ENCODE measurements around the gene HBS1L. TPM values are rescaled to one million over a fixed set of nuclear protein-coding genes. Genes with fewer than 3 reads are reported as not detected.

HBS1L gene
- total and polyA plus RNA-seq, 4 donors: 32.7 to 89.0 (median 52.2) TPM

DNA sequence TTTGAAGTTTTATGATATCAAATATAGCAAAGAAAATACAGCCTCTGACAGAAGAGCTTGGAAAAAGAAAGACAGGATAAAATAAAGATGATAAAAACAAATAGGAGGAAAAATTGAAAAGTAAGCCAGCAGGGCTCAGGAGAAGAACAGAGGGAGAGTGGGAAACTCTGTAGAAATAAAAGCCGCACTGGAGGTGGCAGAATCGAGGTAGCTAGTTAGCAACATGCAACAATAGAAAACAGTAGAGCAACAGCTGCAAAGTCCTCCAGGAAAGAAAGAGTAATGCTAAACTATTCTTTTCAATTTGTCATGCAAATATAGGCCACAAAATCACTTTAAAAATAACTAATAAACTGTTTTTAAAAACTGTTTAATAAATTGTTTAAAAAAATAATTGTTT is 28.8 kb downstream of the HBS1L start:
- no peak overlapping the region for H3K27ac ChIP-seq (ENCODE audit: low read depth in 1 of 2, low read length in 2 of 2)
- no peak overlapping the region for H3K9ac ChIP-seq (ENCODE audit: low read depth in 1 of 2, low read length in 2 of 2)
- no peaks in the 10 kb centered on the region for H3K9me3 ChIP-seq (ENCODE audit: control insufficient read depth in 4 of 4, low read length in 3 of 4)
- WGBS: 93% methylated on average over 2 of the region's 2 CpGs
- DNase-seq (ENCODE audit: low spot score): no peak
- no peak overlapping the region for H3K4me3 ChIP-seq (ENCODE audit: low read depth in 1 of 3, low read length in 3 of 3)
- peaks cover 0 to 2% (median 0%) of the 10 kb centered on the region in 4 donors for H3K4me1 ChIP-seq (ENCODE audit: control insufficient read depth in 4 of 4, insufficient read depth in 4 of 4, low read length in 3 of 4)
- H3K36me3 ChIP-seq (ENCODE audit: control insufficient read depth in 4 of 4, insufficient read depth in 3 of 4, low read depth in 1 of 4, low read length in 3 of 4): peaks cover 0 to 6% (median under 1%) of the 10 kb centered on the region in 4 donors
- TF ChIP-seq GABPA (IDR thresholded peaks at IDR 0.05 in 1 of 2, conservative IDR thresholded peaks at IDR 0.05 in 1 of 2) (no peak), JUND (IDR thresholded peaks at IDR 0.05) (no peak)
- no peaks in the 10 kb centered on the region for H3K27me3 ChIP-seq (ENCODE audit: control insufficient read depth in 4 of 4, insufficient read depth in 4 of 4, low read length in 3 of 4)

DNA sequence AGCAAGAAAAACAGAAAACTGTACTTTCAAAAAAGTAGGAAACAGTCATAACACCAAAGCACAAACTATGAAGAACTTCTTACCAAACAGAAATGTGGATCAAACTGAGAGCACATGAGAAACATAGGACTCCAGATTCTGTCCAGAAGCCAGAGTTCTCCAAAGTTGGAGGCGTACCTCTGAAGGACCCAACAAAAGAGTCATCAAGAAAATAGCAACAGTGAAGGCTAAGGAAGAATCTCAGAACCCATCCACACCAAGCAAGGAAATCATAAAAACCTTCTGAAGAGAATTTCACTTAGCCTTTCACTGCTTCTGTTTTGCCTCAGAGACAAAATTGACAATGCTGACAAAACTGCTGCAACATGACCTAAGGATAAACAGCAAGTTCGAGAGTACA is 29.4 kb downstream of the HBS1L start:
- peaks cover 0 to 2% (median 0%) of the 10 kb centered on the region in 4 donors for H3K4me1 ChIP-seq (ENCODE audit: control insufficient read depth in 4 of 4, insufficient read depth in 4 of 4, low read length in 3 of 4)
- no peak overlapping the region for H3K9ac ChIP-seq (ENCODE audit: low read depth in 1 of 2, low read length in 2 of 2)
- H3K27ac ChIP-seq (ENCODE audit: low read depth in 1 of 2, low read length in 2 of 2): no peak overlapping the region
- no peaks in the 10 kb centered on the region for H3K27me3 ChIP-seq (ENCODE audit: control insufficient read depth in 4 of 4, insufficient read depth in 4 of 4, low read length in 3 of 4)
- no peaks in the 10 kb centered on the region for H3K9me3 ChIP-seq (ENCODE audit: control insufficient read depth in 4 of 4, low read length in 3 of 4)
- no peak for TF ChIP-seq GABPA (IDR thresholded peaks at IDR 0.05 in 1 of 2, conservative IDR thresholded peaks at IDR 0.05 in 1 of 2)
- no peak for TF ChIP-seq TAF1 (conservative IDR thresholded peaks at IDR 0.05)
- H3K36me3 ChIP-seq (ENCODE audit: control insufficient read depth in 4 of 4, insufficient read depth in 3 of 4, low read depth in 1 of 4, low read length in 3 of 4): peaks cover 0 to 4% (median under 1%) of the 10 kb centered on the region in 4 donors
- no peak for DNase-seq (ENCODE audit: low spot score)
- no peak overlapping the region for H3K4me3 ChIP-seq (ENCODE audit: low read depth in 1 of 3, low read length in 3 of 3)
- 93% methylated on average over 2 of the region's 2 CpGs for WGBS

DNA sequence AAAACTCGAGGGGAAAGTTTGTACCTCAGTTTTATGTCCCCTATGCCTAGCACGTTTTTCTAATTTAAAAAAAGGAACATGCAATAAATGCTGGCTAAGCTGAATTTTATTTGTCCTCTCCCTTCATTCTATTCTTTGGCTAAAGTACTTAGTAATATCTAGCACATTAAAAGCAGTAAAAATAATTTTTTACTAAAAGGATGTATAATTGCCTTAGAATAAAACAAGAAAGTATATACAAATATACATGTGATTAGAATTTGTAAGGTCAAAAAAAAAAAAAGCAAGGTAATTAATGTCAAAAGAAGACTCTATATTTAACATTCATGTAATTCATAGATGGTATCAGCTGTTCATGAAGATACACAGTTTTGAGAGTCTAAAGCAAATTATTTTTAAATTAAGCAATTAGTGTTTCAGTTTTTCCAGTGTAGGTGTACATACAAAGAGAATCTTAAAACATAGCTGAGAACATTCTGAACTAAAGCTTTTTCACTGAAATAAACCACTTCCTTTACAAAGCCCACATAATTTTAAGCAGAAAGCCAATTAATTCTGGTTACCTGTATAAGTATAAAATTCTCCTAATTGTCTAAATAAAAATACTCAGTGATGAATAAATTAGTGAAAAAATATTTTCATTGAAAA is 32.4 kb downstream of the HBS1L start:
- DNase-seq (ENCODE audit: low spot score): no peak
- Histone ChIP-seq H3K27ac (ENCODE audit: low read depth in 1 of 2, low read length in 2 of 2) (no peak overlapping the region), H3K9ac (ENCODE audit: low read depth in 1 of 2, low read length in 2 of 2) (no peak overlapping the region), H3K4me3 (ENCODE audit: low read depth in 1 of 3, low read length in 3 of 3) (no peak overlapping the region), H3K27me3 (ENCODE audit: control insufficient read depth in 4 of 4, insufficient read depth in 4 of 4, low read length in 3 of 4) (no peaks in the 10 kb centered on the region), H3K4me1 (ENCODE audit: control insufficient read depth in 4 of 4, insufficient read depth in 4 of 4, low read length in 3 of 4) (peaks cover 0 to 2% (median 0%) of the 10 kb centered on the region in 4 donors), H3K36me3 (ENCODE audit: control insufficient read depth in 4 of 4, insufficient read depth in 3 of 4, low read depth in 1 of 4, low read length in 3 of 4) (peaks cover 0 to 1% (median 0%) of the 10 kb centered on the region in 4 donors), H3K9me3 (ENCODE audit: control insufficient read depth in 4 of 4, low read length in 3 of 4) (no peaks in the 10 kb centered on the region)
- 84% methylated on average over 2 of the region's 2 CpGs for WGBS
- no peak for TF ChIP-seq TAF1 (conservative IDR thresholded peaks at IDR 0.05)
- no peak for TF ChIP-seq FOXA1 (IDR thresholded peaks at IDR 0.05)
- TF ChIP-seq, protein P1, sequence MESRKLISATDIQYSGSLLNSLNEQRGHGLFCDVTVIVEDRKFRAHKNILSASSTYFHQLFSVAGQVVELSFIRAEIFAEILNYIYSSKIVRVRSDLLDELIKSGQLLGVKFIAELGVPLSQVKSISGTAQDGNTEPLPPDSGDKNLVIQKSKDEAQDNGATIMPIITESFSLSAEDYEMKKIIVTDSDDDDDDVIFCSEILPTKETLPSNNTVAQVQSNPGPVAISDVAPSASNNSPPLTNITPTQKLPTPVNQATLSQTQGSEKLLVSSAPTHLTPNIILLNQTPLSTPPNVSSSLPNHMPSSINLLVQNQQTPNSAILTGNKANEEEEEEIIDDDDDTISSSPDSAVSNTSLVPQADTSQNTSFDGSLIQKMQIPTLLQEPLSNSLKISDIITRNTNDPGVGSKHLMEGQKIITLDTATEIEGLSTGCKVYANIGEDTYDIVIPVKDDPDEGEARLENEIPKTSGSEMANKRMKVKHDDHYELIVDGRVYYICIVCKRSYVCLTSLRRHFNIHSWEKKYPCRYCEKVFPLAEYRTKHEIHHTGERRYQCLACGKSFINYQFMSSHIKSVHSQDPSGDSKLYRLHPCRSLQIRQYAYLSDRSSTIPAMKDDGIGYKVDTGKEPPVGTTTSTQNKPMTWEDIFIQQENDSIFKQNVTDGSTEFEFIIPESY (IDR thresholded peaks at IDR 0.05): no peak
- TF ChIP-seq FOXA2 (IDR thresholded peaks at IDR 0.05): no peak
- TF ChIP-seq SP1 (IDR thresholded peaks at IDR 0.05): no peak
- no peak for TF ChIP-seq YY1 (IDR thresholded peaks at IDR 0.05)
- no peak for TF ChIP-seq JUND (IDR thresholded peaks at IDR 0.05)
- TF ChIP-seq RXRA (IDR thresholded peaks at IDR 0.05): no peak
- TF ChIP-seq HNF4G (IDR thresholded peaks at IDR 0.05): no peak
- TF ChIP-seq HNF4A (conservative IDR thresholded peaks at IDR 0.05): no peak
- TF ChIP-seq, protein P2, sequence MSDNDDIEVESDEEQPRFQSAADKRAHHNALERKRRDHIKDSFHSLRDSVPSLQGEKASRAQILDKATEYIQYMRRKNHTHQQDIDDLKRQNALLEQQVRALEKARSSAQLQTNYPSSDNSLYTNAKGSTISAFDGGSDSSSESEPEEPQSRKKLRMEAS (IDR thresholded peaks at IDR 0.05): no peak
- TF ChIP-seq GABPA (IDR thresholded peaks at IDR 0.05 in 1 of 2, conservative IDR thresholded peaks at IDR 0.05 in 1 of 2): no peak
- TF ChIP-seq, protein P3, sequence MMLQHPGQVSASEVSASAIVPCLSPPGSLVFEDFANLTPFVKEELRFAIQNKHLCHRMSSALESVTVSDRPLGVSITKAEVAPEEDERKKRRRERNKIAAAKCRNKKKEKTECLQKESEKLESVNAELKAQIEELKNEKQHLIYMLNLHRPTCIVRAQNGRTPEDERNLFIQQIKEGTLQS (IDR thresholded peaks at IDR 0.05): no peak
- TF ChIP-seq NR2F2 (IDR thresholded peaks at IDR 0.05): no peak
- no peak for TF ChIP-seq RAD21 (IDR thresholded peaks at IDR 0.05)
- TF ChIP-seq, protein P4, sequence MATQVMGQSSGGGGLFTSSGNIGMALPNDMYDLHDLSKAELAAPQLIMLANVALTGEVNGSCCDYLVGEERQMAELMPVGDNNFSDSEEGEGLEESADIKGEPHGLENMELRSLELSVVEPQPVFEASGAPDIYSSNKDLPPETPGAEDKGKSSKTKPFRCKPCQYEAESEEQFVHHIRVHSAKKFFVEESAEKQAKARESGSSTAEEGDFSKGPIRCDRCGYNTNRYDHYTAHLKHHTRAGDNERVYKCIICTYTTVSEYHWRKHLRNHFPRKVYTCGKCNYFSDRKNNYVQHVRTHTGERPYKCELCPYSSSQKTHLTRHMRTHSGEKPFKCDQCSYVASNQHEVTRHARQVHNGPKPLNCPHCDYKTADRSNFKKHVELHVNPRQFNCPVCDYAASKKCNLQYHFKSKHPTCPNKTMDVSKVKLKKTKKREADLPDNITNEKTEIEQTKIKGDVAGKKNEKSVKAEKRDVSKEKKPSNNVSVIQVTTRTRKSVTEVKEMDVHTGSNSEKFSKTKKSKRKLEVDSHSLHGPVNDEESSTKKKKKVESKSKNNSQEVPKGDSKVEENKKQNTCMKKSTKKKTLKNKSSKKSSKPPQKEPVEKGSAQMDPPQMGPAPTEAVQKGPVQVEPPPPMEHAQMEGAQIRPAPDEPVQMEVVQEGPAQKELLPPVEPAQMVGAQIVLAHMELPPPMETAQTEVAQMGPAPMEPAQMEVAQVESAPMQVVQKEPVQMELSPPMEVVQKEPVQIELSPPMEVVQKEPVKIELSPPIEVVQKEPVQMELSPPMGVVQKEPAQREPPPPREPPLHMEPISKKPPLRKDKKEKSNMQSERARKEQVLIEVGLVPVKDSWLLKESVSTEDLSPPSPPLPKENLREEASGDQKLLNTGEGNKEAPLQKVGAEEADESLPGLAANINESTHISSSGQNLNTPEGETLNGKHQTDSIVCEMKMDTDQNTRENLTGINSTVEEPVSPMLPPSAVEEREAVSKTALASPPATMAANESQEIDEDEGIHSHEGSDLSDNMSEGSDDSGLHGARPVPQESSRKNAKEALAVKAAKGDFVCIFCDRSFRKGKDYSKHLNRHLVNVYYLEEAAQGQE (IDR thresholded peaks at IDR 0.05): no peak
- TF ChIP-seq, protein P5, sequence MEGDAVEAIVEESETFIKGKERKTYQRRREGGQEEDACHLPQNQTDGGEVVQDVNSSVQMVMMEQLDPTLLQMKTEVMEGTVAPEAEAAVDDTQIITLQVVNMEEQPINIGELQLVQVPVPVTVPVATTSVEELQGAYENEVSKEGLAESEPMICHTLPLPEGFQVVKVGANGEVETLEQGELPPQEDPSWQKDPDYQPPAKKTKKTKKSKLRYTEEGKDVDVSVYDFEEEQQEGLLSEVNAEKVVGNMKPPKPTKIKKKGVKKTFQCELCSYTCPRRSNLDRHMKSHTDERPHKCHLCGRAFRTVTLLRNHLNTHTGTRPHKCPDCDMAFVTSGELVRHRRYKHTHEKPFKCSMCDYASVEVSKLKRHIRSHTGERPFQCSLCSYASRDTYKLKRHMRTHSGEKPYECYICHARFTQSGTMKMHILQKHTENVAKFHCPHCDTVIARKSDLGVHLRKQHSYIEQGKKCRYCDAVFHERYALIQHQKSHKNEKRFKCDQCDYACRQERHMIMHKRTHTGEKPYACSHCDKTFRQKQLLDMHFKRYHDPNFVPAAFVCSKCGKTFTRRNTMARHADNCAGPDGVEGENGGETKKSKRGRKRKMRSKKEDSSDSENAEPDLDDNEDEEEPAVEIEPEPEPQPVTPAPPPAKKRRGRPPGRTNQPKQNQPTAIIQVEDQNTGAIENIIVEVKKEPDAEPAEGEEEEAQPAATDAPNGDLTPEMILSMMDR (IDR thresholded peaks at IDR 0.05; ENCODE audit: low read depth, low read length, missing input control): no peak
- TF ChIP-seq EGR1 (IDR thresholded peaks at IDR 0.05; ENCODE audit: low read depth in 2 of 2): no peak

Measured in liver (tissue), 9 donors.